NCI-H1105 (cell line): Measurements from ENCODE around the gene TNNI2.

Experiments
- DNase-seq: peaks from one replicate; lab custom pipeline; 2025; lab: John Stamatoyannopoulos, UW

The TNNI2 gene

GRCh38 chr11:1888811-1889210 lies 50.0 kb downstream of the TNNI2 start:
- DNase-seq = no peak

DNA sequence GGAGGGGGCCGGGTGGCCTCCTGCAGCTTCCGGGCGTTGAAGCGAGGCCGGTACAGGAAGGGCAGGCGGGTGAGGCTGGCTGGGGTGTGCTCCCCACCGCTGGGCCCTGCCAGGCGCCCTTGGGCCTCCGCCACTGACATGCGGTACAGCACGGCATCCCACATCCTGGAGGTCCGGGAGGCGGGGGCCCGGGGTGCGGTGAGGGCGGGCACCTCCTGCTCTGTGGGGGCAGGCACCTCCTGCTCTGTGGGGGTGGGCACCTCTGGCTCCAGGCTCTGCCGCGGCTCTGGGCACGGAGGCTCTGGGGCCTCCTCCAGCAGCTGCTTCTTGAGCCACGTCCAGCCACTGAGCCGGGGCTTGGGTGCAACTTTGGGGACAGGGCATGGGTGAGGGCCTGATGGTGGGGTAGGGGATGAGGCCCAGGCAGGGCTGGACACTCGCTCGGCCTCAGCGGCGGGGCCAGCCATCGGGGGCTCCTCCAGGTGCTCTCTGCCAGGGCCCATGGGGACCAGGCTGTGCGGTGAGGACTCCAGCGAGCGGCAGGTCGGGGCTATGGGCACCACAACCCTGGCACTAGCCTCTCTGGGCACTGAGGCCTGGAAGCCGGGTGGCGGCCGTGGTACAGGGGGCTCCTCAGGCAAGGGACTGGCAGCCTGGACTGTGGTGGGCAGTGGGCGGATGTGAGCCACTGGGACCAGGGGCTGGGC lies 50.6 kb downstream of the TNNI2 start:
- DNase-seq = no peak

GRCh38 chr11:1889941-1890855 lies 51.4 kb downstream of the TNNI2 start:
- DNase-seq = no peak
